Keratinocyte (primary cell): ENCODE results near the gene APOB. TPM values are rescaled to one million over a fixed set of nuclear protein-coding genes. Genes with fewer than 3 reads are reported as not detected.

Experiments used
- DNase-seq: peaks from one replicate; pipeline ENCODE4 v3.0.0-alpha.2; 2011; ENCODE audit warnings: low read depth, missing footprints, low spot score
- FAIRE-seq: peaks from 2 replicates; lab custom pipeline; 2011; peaks lifted over from hg19 to GRCh38; lab: Jason Lieb, UNC
- H2AFZ ChIP-seq: 2 replicates; pipeline ENCODE4 v1.6.0; 2012; ENCODE audit warnings: low read length, control low read depth, inconsistent platforms; ENCODE audit not compliant: control insufficient read depth
- H3K27ac ChIP-seq: 2 replicates; pipeline ENCODE4 v1.5.1; 2011; ENCODE audit warnings: low read length; ENCODE audit not compliant: control insufficient read depth, insufficient read depth
- H3K27me3 ChIP-seq: 3 replicates; pipeline ENCODE4 v1.6.0; 2011; ENCODE audit warnings: low read length; ENCODE audit not compliant: control insufficient read depth, insufficient read depth; ENCODE audit errors: extremely low read depth
- H3K36me3 ChIP-seq, 2 experiments: 2 replicates in 1 of 2; 3 replicates in 1 of 2; pipeline ENCODE4 v1.5.1; 2011; ENCODE audit warnings: low read length in 2 of 2, mild to moderate bottlenecking in 1 of 2; ENCODE audit not compliant: control insufficient read depth in 2 of 2, insufficient read depth in 2 of 2; ENCODE audit errors: extremely low read depth in 1 of 2
- H3K4me1 ChIP-seq: 3 replicates; pipeline ENCODE4 v1.5.1; 2011; ENCODE audit warnings: low read length; ENCODE audit not compliant: control insufficient read depth, insufficient read depth; ENCODE audit errors: extremely low read depth
- H3K4me2 ChIP-seq: 3 replicates; pipeline ENCODE4 v1.6.0; 2011; ENCODE audit warnings: low read depth, low read length; ENCODE audit not compliant: control insufficient read depth, insufficient read depth; ENCODE audit errors: extremely low read depth
- H3K4me3 ChIP-seq, 3 experiments: fragments of 200-600 bp in 1 of 3; sonication (generic) in 1 of 3; 2 replicates in 2 of 3; 3 replicates in 1 of 3; pipeline ENCODE4 v1.5.1; 2011 to 2016; ENCODE audit warnings: low read length in 3 of 3, mild to moderate bottlenecking in 3 of 3, control low read depth in 2 of 3, inconsistent platforms in 1 of 3, low read depth in 1 of 3, mixed read lengths in 1 of 3, mixed run types in 1 of 3, moderate library complexity in 1 of 3; ENCODE audit not compliant: control insufficient read depth in 2 of 3, insufficient read depth in 2 of 3; ENCODE audit errors: extremely low read depth in 1 of 3
- H3K79me2 ChIP-seq: 2 replicates; pipeline ENCODE4 v1.6.0; 2012; ENCODE audit warnings: low read length; ENCODE audit not compliant: control insufficient read depth, insufficient read depth
- H3K9ac ChIP-seq: 3 replicates; pipeline ENCODE4 v1.6.0; 2011; ENCODE audit warnings: low read length; ENCODE audit not compliant: control insufficient read depth, insufficient read depth; ENCODE audit errors: extremely low read depth
- H3K9me1 ChIP-seq: 3 replicates; pipeline ENCODE4 v1.6.0; 2011; ENCODE audit warnings: low read length; ENCODE audit not compliant: control insufficient read depth, insufficient read depth; ENCODE audit errors: extremely low read depth
- H3K9me3 ChIP-seq: 2 replicates; pipeline ENCODE4 v1.5.1; 2012; ENCODE audit warnings: low read depth, low read length; ENCODE audit not compliant: control insufficient read depth
- H4K20me1 ChIP-seq: 3 replicates; pipeline ENCODE4 v1.6.0; 2011; ENCODE audit warnings: low read length; ENCODE audit not compliant: control insufficient read depth, insufficient read depth; ENCODE audit errors: extremely low read depth
- EZH2 ChIP-seq: IDR thresholded peaks from one replicate; pipeline ENCODE4 v1.6.1; 2012; ENCODE audit warnings: inconsistent platforms, mild to moderate bottlenecking, low read length, moderate library complexity
- dilution Hi-C: fragments of 300-500 bp; cut with MboI; formaldehyde crosslinking; loops from one replicate; pipeline ENCODE4 v1.7.0; 2020; ENCODE audit warnings: low sequenced_read_pairs; ENCODE audit not compliant: extremely low pct_ligation_motif_present
- polyA plus RNA-seq, 5 experiments: library from polyadenylated mRNA; depleted of rRNA in 3 of 5; stranded (reverse) in 3 of 5; stranded (forward) in 1 of 5; unstranded in 1 of 5; fragments of >200 nt; gene quantifications; 1 replicate in 1 of 5; 2 replicates in 3 of 5; 3 replicates in 1 of 5; pipeline versions ENCODE4 v1.2.1 to v1.2.3, GENCODE V29; 2011 to 2012; ENCODE audit warnings: missing spikeins in 2 of 5, low read depth in 1 of 5, low replicate concordance in 1 of 5
- TF ChIP-seq, protein P1 (sequence below), 3 experiments: IDR thresholded peaks in 1 of 3; conservative IDR thresholded peaks in 1 of 3; optimal IDR thresholded peaks in 1 of 3; 2 replicates in 2 of 3; 3 replicates in 1 of 3; pipeline versions ENCODE3 to v1.5.1; 2011; ENCODE audit warnings: low read length in 3 of 3, mild to moderate bottlenecking in 3 of 3, moderate library complexity in 2 of 3, control low read depth in 1 of 3, inconsistent platforms in 1 of 3; ENCODE audit not compliant: insufficient read depth in 2 of 3; ENCODE audit errors: extremely low read depth in 1 of 3

APOB gene
- polyA plus RNA-seq, 1 donor (not counting 4 experiments of a cell fraction or from before 2014, with no cell fraction given), result 0.01 TPM

DNA sequence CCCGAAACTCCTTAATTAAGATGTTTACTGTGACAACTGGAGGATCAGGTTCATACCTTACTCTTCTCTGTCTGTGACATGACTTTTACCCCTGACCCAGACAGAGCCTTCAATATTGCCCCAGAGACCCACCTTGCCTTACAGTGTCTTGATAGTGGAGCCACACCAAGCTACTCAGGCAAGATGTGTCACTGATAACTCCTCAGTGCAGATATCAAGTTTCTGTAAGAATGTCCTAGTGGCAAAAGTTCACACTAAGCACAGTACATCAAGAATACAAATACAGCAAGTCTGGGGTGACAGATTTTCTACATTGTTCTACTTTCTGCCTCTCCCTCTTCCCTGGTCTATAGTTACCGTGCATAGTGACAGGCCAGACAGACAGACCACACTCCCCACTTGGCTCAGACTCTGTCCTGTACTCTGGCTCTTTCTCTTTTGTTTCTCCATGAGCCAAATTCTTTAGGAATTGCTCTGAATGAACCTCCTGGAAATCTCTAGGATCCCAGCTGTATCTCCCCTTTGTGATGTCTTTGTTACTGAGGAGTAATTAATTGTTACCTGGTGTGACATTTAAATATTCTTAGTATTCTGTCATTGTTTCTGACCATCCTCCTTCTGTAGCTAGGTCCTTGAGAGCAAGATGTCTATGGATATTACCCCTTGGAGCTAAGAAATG, 24.1 kb upstream of the APOB start:
- Histone ChIP-seq H2AFZ (no peak overlapping the region), H3K4me1 (no peaks in the 10 kb centered on the region), H3K79me2 (no peaks in the 10 kb centered on the region), H4K20me1 (no peaks in the 10 kb centered on the region), H3K4me3 (no peak overlapping the region), H3K27ac (no peak overlapping the region), H3K4me2 (no peak overlapping the region), H3K9me1 (no peaks in the 10 kb centered on the region), H3K36me3 (no peaks in the 10 kb centered on the region), H3K27me3 (no peaks in the 10 kb centered on the region), H3K9ac (no peak overlapping the region), H3K9me3 (no peaks in the 10 kb centered on the region)
- TF ChIP-seq, protein P1, sequence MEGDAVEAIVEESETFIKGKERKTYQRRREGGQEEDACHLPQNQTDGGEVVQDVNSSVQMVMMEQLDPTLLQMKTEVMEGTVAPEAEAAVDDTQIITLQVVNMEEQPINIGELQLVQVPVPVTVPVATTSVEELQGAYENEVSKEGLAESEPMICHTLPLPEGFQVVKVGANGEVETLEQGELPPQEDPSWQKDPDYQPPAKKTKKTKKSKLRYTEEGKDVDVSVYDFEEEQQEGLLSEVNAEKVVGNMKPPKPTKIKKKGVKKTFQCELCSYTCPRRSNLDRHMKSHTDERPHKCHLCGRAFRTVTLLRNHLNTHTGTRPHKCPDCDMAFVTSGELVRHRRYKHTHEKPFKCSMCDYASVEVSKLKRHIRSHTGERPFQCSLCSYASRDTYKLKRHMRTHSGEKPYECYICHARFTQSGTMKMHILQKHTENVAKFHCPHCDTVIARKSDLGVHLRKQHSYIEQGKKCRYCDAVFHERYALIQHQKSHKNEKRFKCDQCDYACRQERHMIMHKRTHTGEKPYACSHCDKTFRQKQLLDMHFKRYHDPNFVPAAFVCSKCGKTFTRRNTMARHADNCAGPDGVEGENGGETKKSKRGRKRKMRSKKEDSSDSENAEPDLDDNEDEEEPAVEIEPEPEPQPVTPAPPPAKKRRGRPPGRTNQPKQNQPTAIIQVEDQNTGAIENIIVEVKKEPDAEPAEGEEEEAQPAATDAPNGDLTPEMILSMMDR (optimal IDR thresholded peaks at IDR 0.05 in 1 of 3, IDR thresholded peaks at IDR 0.05 in 1 of 3, conservative IDR thresholded peaks at IDR 0.05 in 1 of 3; ENCODE audit: extremely low read depth in 1 of 3, insufficient read depth in 2 of 3, low read length in 3 of 3), result no peak
- no peak for TF ChIP-seq EZH2
- DNase-seq (no peak), FAIRE-seq (no peak)
- dilution Hi-C loops, result no loop called here

GRCh38 chr2:21067125-21067524, 23.3 kb upstream of the APOB start:
- no peaks in the 10 kb centered on the region for H3K36me3 ChIP-seq
- no peak for TF ChIP-seq EZH2
- TF ChIP-seq, protein P1 (optimal IDR thresholded peaks at IDR 0.05 in 1 of 3, IDR thresholded peaks at IDR 0.05 in 1 of 3, conservative IDR thresholded peaks at IDR 0.05 in 1 of 3; ENCODE audit: extremely low read depth in 1 of 3, insufficient read depth in 2 of 3, low read length in 3 of 3), result no peak
- FAIRE-seq, result no peak
- no peak overlapping the region for H3K4me3 ChIP-seq
- H3K27me3 ChIP-seq, result no peaks in the 10 kb centered on the region
- H3K9me3 ChIP-seq, result no peaks in the 10 kb centered on the region
- dilution Hi-C loops, result no loop called here
- no peaks in the 10 kb centered on the region for H3K79me2 ChIP-seq
- DNase-seq, result no peak
- H3K4me1 ChIP-seq, result no peaks in the 10 kb centered on the region
- no peak overlapping the region for H3K9ac ChIP-seq
- H3K27ac ChIP-seq, result no peak overlapping the region
- H3K9me1 ChIP-seq, result no peaks in the 10 kb centered on the region
- no peak overlapping the region for H2AFZ ChIP-seq
- no peak overlapping the region for H3K4me2 ChIP-seq
- H4K20me1 ChIP-seq, result no peaks in the 10 kb centered on the region
